ENCODE results near the gene BRDT.
A peak's percentile ranks its signal among the peaks of the same experiment; 100 is the strongest.

Gene BRDT

GRCh38 chr1:91981996-91982609 lies 32.9 kb downstream of the BRDT start:
- no peak for TF ChIP-seq EZH2phosphoT487 (IDR thresholded peaks at IDR 0.05; ENCODE audit: borderline replicate concordance)
- TF ChIP-seq, protein P1, sequence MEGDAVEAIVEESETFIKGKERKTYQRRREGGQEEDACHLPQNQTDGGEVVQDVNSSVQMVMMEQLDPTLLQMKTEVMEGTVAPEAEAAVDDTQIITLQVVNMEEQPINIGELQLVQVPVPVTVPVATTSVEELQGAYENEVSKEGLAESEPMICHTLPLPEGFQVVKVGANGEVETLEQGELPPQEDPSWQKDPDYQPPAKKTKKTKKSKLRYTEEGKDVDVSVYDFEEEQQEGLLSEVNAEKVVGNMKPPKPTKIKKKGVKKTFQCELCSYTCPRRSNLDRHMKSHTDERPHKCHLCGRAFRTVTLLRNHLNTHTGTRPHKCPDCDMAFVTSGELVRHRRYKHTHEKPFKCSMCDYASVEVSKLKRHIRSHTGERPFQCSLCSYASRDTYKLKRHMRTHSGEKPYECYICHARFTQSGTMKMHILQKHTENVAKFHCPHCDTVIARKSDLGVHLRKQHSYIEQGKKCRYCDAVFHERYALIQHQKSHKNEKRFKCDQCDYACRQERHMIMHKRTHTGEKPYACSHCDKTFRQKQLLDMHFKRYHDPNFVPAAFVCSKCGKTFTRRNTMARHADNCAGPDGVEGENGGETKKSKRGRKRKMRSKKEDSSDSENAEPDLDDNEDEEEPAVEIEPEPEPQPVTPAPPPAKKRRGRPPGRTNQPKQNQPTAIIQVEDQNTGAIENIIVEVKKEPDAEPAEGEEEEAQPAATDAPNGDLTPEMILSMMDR (conservative IDR thresholded peaks at IDR 0.05; ENCODE audit: low read length), result no peak
- Histone ChIP-seq H3K36me3 (ENCODE audit: insufficient read depth, low read length) (no peaks in the 10 kb centered on the region), H3K9me3 (ENCODE audit: insufficient read depth, low read depth, low read length) (no peaks in the 10 kb centered on the region), H3K9ac (ENCODE audit: low read depth, low read length, poor library complexity, severe bottlenecking) (no peak overlapping the region), H2AFZ (ENCODE audit: low read length) (no peak overlapping the region), H3K79me2 (ENCODE audit: insufficient read depth, low read length) (no peaks in the 10 kb centered on the region), H3K4me2 (ENCODE audit: low read depth, low read length, poor library complexity, severe bottlenecking) (no peak overlapping the region), H3F3A (ENCODE audit: low read depth) (no peaks in the 10 kb centered on the region), H4K20me1 (ENCODE audit: insufficient read depth, low read length, poor library complexity, severe bottlenecking) (no peaks in the 10 kb centered on the region), H3K27me3 (ENCODE audit: insufficient read depth, low read length, poor library complexity, severe bottlenecking) (no peaks in the 10 kb centered on the region), H3K4me3 (ENCODE audit: low read length, poor library complexity, severe bottlenecking) (no peak overlapping the region), H3K9me2 (replicated peaks; ENCODE audit: low read depth, low read length) (no peaks in the 10 kb centered on the region), H3K4me1 (ENCODE audit: insufficient read depth, low read length, poor library complexity, severe bottlenecking) (no peaks in the 10 kb centered on the region)

- Histone ChIP-seq H3K9ac (ENCODE audit: low read depth, low read length, poor library complexity, severe bottlenecking) (no peak overlapping the region), H3K9me3 (ENCODE audit: insufficient read depth, low read depth, low read length) (no peaks in the 10 kb centered on the region), H3K4me3 (ENCODE audit: low read length, poor library complexity, severe bottlenecking) (no peak overlapping the region), H3K36me3 (ENCODE audit: insufficient read depth, low read length) (no peaks in the 10 kb centered on the region), H2AFZ (ENCODE audit: low read length) (no peak overlapping the region), H3K9me2 (replicated peaks; ENCODE audit: low read depth, low read length) (no peaks in the 10 kb centered on the region), H3K4me2 (ENCODE audit: low read depth, low read length, poor library complexity, severe bottlenecking) (no peak overlapping the region), H3K79me2 (ENCODE audit: insufficient read depth, low read length) (no peaks in the 10 kb centered on the region), H4K20me1 (ENCODE audit: insufficient read depth, low read length, poor library complexity, severe bottlenecking) (no peaks in the 10 kb centered on the region), H3K27me3 (ENCODE audit: insufficient read depth, low read length, poor library complexity, severe bottlenecking) (no peaks in the 10 kb centered on the region), H3F3A (ENCODE audit: low read depth) (no peaks in the 10 kb centered on the region), H3K4me1 (ENCODE audit: insufficient read depth, low read length, poor library complexity, severe bottlenecking) (no peaks in the 10 kb centered on the region)
- no peak for TF ChIP-seq EZH2phosphoT487 (IDR thresholded peaks at IDR 0.05; ENCODE audit: borderline replicate concordance)
- TF ChIP-seq, protein P1 (conservative IDR thresholded peaks at IDR 0.05; ENCODE audit: low read length), result no peak
Observed at GRCh38 chr1:91993256-91993655, 44.1 kb downstream of the BRDT start.

DNA sequence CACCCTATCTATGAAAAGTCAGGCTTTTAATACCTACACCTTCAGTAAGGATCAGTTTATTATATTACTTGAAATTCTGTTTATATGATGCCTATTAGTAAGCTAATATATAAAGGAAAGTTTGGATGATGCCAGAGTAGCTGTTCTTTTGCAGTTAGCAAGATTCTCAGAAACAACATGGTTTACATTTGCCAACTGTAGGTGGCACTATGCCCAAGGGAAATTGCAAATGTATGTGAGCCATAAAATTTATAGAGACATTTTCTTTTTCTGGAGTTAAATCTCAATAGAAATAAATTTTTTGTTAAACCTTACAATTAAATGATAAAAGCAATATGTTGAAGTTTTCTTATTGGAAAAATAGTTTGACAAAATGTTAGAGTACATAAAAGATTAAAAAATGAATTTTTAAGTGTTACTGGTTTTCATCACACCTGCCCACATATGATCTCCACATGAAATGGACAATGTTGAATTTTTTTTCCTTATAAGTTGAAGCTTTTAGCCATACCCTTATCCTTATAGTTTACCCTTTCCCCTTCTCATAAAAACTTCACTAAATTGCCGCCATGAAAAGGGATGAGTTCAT lies 48.5 kb downstream of the BRDT start:
- TF ChIP-seq, protein P1 (conservative IDR thresholded peaks at IDR 0.05; ENCODE audit: low read length), result peak; percentile 90
- TF ChIP-seq EZH2phosphoT487 (IDR thresholded peaks at IDR 0.05; ENCODE audit: borderline replicate concordance), result no peak
- Histone ChIP-seq H3K79me2 (ENCODE audit: insufficient read depth, low read length) (no peaks in the 10 kb centered on the region), H3K27me3 (ENCODE audit: insufficient read depth, low read length, poor library complexity, severe bottlenecking) (no peaks in the 10 kb centered on the region), H3K4me2 (ENCODE audit: low read depth, low read length, poor library complexity, severe bottlenecking) (no peak overlapping the region), H3K4me1 (ENCODE audit: insufficient read depth, low read length, poor library complexity, severe bottlenecking) (no peaks in the 10 kb centered on the region), H3K4me3 (ENCODE audit: low read length, poor library complexity, severe bottlenecking) (no peak overlapping the region), H3K9me3 (ENCODE audit: insufficient read depth, low read depth, low read length) (no peaks in the 10 kb centered on the region), H4K20me1 (ENCODE audit: insufficient read depth, low read length, poor library complexity, severe bottlenecking) (no peaks in the 10 kb centered on the region), H3K36me3 (ENCODE audit: insufficient read depth, low read length) (no peaks in the 10 kb centered on the region), H3K9me2 (replicated peaks; ENCODE audit: low read depth, low read length) (no peaks in the 10 kb centered on the region), H3F3A (ENCODE audit: low read depth) (no peaks in the 10 kb centered on the region), H3K9ac (ENCODE audit: low read depth, low read length, poor library complexity, severe bottlenecking) (no peak overlapping the region), H2AFZ (ENCODE audit: low read length) (peak overlapping the region; percentile 25; the same call in 1 of the 2 replicates)
